GM18909 (cell line): ENCODE measurements around the gene TEX30.
"Not testable (repeated sequence)": the region's sequence is repeated elsewhere in the genome, so short reads cannot be mapped to it uniquely, and the experiment has no call there.

Experiments used
- ATAC-seq: cut with Tn5 transposase; IDR thresholded peaks from one replicate; pipeline ENCODE4 v1.9.1; 2021; ENCODE audit warnings: mild to moderate bottlenecking; ENCODE audit not compliant: unreplicated experiment, poor library complexity

The TEX30 gene

DNA sequence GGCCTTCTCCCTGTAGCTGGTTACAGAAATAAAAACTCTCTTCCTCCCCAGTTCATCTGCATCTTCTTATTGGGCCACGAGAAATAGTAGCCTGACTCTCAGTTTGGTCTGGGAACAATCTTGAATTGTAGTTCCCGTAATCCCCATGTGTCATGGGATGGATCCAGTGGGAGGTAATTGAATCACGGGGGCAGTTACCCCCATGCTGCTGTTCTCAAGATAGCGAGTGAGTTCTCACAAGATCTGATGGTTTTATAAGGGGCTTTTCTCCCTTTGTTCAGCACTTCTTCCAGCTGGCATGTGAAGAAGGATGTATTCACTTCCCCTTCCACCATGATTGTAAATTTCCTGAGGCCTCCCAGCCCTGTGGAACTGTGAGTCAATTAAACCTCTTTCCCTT is 7.1 kb upstream of the TEX30 start:
- not testable (repeated sequence) for ATAC-seq

DNA sequence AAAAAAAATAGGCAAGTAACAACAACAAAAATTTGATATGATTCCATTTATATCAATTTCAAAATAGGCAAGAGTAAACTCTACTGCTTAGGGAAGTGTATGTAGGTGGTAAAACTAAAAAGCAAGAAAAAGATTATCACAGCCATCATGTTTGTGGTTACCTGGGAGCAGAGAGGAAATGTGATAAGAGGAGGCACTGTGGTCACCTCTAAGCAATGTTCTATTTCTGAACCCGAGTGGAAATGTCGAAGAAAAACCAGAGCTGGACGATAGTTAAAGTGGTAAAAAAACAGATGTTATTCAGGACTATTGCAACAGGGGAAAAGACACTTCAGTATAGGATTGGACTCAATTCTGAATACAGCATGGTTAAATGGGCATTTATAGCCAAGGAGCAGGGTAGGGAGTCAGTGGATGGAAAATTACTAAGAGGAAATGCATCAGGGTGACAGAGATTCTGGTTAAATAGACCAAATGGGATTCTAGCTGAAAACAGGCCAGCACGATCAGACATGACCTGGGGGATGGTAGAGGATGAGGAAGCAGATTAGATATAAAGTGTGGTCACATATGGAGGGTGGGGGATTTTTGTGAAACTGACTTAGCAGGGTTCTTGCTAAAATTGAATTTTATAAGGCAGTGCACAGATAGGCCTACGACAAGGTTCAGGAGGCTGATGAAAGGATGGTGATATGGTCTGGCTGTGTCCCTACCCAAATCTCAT is 6.0 kb upstream of the TEX30 start:
- peak; percentile 65 for ATAC-seq

DNA sequence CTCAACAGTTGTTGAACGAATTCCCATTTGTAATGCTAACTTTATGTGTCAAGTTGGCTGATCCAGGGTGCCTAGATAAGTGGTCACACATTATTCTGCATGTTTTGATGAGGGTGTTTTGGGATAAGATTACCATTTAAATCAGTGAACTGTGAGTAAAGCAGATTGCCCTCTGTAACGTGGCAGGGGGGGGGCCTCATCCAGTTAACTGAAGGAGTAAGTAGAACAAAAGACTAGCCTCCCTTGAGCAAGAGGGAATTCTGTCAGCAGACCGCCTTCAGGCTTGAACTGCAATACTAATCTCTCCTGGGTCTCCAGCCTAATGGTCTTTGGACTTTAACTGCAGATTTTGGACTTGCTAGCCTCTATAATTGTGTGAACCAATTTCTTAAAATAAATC is 4.2 kb upstream of the TEX30 start:
- no peak for ATAC-seq

DNA sequence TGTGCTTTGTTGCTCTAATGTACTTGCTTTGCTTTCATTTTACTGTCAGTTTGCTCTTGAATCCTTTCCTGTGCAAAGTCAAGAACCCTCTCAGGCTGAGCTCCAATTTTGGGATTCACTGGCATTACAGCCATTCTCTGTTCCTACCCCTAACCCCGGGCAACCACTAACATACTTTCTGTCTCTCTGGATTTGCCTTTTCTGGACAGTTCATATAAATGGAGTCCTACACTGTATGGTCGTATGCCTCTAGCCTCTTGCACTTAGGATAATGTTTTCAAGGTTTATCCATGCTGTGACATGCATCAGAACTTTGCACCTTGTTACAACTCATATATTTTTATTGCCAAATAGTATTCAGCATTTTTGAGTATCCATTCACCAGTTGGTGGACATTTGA is 2.7 kb upstream of the TEX30 start:
- no peak for ATAC-seq

DNA sequence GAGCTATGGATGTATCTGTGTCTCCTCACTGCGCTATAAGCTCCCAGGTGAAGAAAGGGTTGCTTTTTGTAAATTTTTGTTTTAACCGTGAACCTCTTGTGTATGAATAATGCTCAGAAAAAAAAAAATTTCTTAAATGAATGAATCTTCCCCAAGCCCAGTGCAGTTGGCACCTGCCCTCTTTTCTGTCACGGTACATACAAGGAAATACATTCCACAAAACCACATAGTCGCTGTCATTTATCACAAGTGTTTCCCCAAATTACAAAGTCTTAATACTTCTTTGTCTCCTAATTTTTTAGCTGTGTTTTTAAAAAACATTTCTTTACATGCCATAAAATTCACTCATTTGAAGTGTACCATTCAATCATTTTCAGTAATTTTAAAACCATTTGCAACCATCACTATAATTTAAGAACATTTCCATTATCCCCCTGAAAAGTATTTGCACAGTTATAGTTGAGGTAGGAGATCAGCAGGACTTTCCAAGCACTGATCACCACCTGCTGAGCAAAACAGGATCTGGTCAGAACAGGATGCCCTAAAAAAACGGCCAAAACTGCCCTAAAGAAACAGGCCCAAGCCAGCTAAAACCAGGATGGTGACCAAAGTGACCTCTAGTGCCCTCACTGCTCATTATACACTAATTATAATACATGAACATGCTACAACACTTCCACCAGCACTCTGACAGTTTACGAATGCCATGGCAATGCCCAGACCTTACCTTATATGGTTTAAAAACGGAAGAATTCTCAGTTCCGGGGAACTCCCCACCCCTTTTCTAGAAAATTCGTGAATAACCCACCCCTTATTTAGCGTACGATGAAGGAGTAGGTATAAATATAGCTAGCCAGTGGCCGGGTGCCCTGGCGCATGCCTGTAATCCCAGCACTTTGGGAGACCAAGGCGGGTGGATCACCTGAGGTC is 1.3 kb upstream of the TEX30 start:
- no peak for ATAC-seq

DNA sequence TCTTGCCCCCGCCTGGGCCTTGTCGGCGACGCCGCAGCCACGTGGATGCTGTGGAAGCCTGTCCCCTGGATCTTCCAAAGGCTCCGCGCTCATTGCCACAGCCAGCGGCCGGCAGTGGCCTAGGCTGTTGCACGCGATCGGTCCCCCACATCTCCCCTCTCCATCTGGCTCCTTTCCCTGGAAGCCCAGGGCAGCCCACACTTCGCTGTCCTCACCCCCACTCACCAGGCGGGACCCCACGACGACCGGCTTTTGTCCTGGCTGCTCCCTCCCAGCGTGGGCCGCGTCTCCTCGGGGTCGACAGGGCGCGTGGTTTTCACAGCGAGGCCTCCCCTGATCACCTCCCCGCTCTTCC is 605 bp upstream of the TEX30 start:
- ATAC-seq = no peak

DNA sequence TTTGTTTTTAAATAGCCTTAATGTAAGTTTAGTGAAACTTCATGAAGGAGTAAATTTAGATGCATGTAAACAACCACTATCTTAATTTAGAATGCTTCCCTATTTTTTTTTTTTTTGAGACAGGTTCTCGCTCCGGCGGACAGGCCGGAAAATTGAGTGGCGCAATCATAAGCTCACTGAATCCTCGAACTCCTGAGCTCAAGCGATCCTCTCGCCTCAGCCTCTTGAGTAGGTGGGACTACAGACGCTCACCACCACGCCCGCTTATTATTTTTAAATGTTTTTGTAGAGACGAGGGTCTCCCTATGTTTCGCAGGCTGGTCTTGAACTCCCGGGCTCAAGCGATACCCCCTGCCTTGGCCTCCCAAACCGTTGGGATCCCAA is 1.6 kb downstream of the TEX30 start:
- ATAC-seq = no peak

DNA sequence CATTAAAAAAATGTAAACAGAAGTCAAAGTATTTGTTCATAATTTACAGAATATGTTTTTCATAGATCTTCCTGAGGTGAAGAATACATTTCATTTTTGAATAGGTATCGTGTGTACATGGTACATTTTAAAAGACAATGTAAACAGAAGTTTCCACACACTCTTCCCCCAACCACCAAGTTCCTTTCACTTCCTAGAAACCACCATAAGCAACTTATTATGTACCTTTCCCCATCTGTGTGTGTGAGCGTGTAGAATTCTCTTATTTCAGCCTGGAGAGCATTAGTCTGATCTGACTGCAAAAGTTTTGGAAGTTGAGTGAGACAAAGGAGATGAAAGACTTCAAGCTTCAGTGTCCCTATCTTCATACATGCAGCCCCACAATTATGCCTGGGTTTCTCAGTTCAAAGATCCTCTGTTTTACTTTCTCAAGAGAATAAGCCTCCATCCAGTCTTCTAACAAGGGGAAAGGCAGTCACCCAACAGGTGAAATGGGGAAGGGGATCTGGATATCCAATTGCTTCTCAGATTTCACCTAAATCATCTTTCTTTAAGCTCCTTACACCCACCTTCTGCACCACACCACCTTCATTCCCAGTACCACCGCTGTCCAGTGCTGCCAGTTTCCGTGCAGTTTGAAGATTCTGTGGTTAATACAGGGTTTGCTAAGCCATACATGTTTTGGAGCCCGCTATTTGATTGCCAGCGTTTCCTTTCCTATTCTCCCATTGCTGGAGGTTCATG is 2.1 kb downstream of the TEX30 start:
- no peak for ATAC-seq

DNA sequence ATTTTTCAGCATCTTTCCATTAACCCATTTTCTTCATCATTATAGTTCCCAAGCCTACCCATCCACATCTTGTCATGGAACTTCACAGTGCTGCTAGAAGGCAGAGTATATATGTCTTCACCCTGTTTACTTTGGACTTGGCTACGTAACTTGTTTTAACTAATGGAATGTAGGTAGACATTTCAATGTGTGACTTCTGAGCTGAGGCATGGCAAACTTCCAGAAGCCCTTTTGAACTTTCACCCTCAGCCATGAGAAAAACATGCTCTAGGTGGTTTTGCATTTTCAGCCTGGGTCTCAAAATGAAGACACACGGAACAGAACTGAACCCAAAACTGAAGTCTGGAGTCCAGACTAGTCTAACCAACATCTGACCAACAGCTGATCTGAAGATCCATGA is 3.2 kb downstream of the TEX30 start:
- no peak for ATAC-seq

DNA sequence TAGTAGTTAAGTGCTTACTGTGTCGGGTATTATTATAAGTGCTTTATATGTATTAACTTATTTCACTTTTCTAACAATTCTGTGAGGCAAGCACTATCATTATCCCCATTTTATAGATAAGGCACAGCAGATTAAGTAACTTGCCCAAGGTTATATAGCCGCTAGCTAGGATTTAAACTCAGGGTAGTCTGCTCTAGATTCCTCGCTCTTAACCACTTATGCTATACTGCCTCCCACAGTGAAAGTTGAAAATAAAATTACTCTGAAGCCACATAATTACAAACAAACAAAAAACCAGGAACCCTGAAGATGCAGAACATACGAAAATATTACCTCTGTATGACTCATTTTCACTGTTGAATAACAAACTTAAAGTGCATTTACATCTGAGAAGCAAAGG is 3.9 kb downstream of the TEX30 start:
- ATAC-seq = no peak

DNA sequence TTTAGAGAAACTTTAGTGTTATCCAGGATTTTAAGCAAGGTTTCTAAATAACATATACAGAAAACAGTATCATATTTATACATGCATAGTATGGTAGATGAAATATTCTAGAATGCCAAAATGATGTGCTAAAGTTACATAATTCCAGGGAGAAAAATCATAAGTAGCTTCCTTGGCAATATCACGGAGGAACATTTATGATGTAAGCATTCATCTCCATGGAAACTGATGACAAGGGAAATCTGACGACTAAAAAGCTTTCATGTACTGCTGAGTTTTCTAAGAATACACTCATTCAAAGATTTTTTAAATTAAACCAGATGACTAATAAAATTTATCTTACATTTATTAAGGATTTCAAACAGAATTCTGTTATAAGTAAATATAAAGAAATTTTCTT is 4.7 kb downstream of the TEX30 start:
- no peak for ATAC-seq

DNA sequence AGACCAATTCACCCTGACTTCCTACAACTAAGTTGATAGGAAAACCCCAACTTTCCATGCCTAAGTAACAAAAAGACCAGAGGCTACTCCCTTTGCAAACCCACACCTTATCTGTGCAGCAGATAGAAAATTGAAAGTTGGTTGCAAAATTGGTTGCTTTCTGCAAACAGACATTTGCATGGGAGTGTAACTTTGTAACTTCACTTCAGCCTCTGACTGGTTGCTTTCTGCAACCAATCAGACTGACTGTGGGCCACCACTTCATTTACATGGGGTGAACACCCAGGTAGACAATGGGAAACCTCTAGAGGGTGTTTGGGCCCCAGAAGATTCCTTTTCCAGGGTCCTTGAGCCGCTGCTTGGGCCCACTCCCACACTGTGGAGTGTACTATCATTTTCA is 9.8 kb downstream of the TEX30 start:
- no peak for ATAC-seq

DNA sequence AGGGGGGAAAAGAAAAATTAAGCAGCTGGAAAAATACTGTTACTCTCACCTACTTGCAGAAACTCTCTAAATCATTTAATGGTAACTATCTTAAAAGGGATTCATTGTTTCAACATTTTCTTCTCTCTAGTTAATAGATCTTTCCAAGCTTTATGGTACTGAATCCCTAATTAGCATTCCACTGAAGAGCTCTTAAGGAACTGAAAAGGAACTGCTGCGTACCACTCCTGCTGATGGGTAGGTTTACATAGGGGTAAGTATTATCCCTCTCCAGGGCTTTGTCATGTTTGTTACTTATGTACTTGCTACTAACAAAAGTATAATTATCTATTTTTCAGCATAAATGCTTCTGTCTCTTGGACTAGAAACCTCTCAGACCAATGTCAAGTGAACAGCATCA is 12.5 kb downstream of the TEX30 start:
- no peak for ATAC-seq

DNA sequence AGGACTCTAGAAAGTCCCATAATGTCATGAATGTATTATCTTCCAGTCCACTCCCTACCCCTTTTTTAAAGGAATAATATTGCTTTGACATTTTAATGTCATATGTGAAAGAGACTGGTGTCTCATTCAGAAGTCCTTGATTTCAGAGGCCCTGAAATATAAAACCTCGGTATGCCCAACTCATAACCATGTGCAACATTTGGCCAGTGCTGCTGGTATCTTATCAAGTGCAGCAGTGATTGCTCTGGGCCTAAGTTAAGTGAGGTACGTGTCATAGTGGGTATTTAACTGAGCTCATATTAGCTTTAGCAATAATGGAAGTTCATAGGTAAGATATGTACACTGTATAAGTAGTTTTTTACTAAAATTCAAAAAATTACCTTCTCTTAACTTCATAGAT is 14.7 kb downstream of the TEX30 start:
- ATAC-seq = no peak

DNA sequence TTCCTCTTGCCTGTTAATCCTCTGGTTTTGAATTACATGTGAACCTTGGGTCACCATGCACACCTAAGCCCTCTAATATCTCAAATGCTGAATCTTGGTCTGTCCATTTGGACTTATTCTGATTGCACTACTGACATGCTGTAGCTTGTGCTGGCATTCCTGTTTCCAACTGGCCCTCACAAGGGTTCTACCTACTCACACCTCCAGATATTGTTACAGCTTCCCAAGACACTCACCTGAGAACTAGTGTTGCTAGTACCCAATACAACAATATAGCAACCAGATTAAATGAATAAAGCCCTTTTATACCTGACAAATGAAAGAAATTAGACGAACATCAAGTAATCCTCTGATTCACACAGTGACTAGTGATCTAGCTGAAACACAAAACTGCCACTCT is 16.6 kb downstream of the TEX30 start:
- ATAC-seq = no peak

DNA sequence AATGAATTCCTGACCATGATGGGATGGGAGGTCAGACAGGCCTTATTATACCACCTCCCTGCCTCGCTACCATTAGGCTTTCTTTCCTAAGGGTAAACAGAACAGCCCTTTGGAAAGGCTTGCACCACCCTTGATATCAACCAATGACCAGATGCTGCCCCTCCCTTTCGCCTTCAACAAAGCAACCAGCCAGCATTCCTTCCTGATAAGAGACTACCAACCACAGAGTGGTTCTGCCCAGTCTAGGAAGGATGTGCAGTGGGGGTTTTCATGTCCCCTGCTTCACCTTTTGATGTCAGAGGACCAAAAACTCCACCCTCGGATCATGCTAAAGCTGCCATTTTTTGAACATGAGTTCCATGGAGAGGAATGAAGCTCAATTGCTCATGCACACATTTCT is 21.7 kb downstream of the TEX30 start:
- ATAC-seq = no peak

DNA sequence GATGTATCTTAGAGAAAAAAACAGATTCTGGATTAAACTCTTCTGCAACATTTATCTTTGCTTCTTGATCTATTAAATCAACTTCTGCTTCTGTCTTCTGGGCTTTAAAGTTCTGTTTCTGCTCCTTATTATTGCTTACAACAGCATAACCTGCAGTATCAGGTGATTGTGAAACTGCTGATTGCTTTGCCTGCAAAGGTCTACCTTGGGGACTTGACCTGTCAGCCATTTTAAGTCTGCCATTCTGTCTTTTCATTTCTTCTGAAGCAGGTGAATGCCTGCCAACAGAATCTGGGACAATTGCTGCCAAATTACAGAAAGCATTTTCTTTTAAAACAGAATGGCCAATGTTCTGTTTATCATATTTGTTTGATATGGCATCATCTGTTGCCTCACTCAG is 31.1 kb downstream of the TEX30 start:
- ATAC-seq = no peak

DNA sequence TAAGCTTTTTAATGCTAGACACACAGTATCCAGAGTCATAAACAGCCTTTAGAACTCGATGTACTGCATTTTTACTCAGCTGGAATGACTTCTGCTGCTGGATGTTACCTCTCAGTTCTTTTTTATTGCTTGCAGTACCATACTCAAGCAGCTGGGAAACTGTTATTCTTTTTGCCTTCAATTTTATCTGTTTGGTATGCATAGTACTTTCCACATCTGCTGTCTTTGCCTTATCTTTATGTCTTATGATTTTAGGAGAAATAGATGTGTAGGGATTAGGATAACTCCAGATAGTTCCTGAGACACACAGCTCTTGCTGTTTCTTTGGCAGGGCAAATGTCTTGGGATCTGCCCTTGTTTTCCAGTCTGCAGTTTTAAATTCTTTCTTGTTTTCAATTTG is 31.5 kb downstream of the TEX30 start:
- ATAC-seq = no peak

DNA sequence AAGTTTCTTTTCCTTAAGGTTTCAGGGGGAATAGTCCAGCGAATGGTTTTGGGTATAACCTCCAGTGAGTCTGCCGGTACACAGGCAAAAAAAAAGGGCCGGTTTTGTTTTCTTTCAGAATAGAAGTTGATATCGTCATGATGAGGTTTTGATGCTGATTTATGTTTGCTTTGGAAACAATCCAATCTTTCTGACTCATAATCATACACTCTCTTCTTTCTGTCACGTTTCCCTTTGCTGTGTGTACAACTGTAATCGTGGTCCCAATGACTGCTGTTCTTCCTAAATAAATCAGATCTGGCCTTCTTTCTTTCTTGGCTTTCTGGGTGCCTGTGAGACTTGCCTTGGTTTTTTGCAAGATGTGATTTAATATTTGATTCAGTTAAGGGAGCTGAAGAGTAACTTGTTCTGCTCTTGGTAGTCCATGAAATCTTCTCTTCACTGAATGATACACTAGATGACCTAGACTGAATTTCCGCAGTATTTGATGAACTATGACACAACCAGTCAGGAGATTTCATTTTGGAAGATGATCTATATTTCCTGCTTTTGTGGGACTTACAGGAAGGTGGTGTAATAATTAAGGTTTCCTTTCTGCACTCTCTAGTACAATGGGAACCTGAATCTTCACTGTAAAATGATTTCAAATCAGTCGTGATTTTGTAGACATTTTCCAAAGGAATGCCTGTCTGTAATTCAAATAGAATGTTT is 43.9 kb downstream of the TEX30 start:
- ATAC-seq = no peak

DNA sequence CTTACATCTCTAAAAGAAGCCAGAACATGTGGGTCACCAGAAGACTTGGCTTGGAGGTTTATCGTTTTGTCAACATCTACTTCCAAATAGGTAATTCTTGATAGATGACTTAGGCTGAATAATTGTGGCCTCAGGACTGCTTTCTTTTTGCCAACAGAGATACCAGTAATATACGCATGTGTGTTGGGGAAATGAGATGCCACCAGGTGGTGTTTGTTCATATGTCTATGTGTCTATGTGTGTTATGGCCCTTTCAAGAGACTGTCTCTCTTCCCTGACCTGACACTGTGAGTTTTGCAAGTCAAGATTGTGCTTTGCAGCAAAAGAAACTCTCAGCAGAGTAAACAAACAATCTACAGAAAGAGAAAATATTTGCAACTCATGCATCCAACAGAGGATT is 47.2 kb downstream of the TEX30 start:
- ATAC-seq = peak; percentile 65

DNA sequence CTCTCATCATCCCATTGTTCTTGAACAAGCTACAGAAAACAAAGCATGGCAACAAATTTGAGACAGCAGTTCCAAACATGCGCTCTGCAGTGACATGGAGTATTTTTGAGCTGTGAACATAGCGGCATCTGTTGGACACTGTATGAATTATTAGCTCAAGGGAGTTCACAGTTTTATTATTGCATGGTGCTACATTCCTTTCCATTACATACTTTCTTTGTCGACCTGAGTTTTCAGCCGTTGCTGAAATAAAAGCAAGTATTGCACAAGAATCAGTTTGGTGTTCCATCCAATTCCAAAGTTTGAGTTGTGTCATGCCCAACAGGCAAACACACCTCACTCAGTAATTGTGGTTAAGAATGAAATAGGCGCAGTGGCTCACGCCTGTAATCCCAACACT is 48.7 kb downstream of the TEX30 start:
- ATAC-seq = peak; percentile 68
